Measurements from ENCODE around the gene TAGLN3.

The TAGLN3 gene

GRCh38 chr3:111993038-111993437 is 5.7 kb upstream of the TAGLN3 start:
- H3K9me3 Mint-ChIP-seq (ENCODE audit: low read depth) = no peaks in the 10 kb centered on the region
- no peak overlapping the region for H3K4me3 Mint-ChIP-seq
- H3K27me3 Mint-ChIP-seq = no peaks in the 10 kb centered on the region
- H3K4me1 Mint-ChIP-seq (ENCODE audit: low read depth) = peaks cover 16% of the 10 kb centered on the region
- H3K36me3 Mint-ChIP-seq = peaks cover 13% of the 10 kb centered on the region
- H3K27ac Mint-ChIP-seq = peak overlapping the region; percentile 13

- Mint-ChIP-seq H3K27ac (no peak overlapping the region), H3K9me3 (ENCODE audit: low read depth) (no peaks in the 10 kb centered on the region), H3K36me3 (no peaks in the 10 kb centered on the region), H3K27me3 (no peaks in the 10 kb centered on the region), H3K4me1 (ENCODE audit: low read depth) (peaks cover 57% of the 10 kb centered on the region), H3K4me3 (peak overlapping the region; percentile 82)
Measured at GRCh38 chr3:111999484-112000324, 982 bp downstream of the TAGLN3 start.

DNA sequence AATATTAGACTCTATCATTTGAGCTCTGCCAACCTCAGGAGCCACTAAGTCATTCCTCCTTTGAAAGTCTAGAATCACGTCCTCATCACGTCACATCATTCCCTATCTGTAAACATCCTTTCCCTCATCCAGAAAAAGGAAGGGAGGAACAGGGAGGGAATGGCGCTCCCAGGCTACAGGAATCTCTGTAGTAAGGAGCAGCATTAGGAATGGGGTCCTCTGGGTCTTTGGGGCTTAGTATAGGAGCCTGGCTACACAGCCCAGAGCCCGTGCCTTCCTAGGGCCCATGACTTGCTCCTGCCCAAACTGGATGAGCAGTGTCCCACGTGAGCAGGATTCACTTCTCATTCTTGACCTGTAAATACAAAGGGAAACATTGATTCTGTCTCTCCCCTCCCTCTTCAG is 1.6 kb downstream of the TAGLN3 start:
- no peaks in the 10 kb centered on the region for H3K9me3 Mint-ChIP-seq (ENCODE audit: low read depth)
- H3K4me3 Mint-ChIP-seq = no peak overlapping the region
- H3K36me3 Mint-ChIP-seq = no peaks in the 10 kb centered on the region
- no peak overlapping the region for H3K27ac Mint-ChIP-seq
- peaks cover 64% of the 10 kb centered on the region for H3K4me1 Mint-ChIP-seq (ENCODE audit: low read depth)
- no peaks in the 10 kb centered on the region for H3K27me3 Mint-ChIP-seq

DNA sequence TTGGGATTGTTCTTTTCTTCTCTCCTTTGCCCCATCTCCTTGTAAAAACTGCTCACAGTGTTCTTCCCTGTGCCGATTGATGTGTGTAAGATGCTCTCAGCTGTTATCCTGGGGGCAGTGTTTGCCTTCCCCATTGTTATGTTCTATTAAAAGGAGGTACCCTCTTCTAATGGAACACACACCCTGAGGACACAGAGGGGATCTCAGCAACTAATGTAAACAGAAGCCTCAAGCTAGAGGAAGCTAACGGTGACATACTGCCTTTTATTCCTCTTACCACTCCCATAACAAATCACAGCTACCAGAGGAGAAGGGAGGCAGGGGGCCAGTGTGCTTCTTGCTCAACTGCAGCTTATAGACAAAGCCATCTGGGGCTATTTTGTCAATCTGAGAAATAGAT is 2.2 kb downstream of the TAGLN3 start:
- no peak overlapping the region for H3K27ac Mint-ChIP-seq
- no peaks in the 10 kb centered on the region for H3K36me3 Mint-ChIP-seq
- no peaks in the 10 kb centered on the region for H3K9me3 Mint-ChIP-seq (ENCODE audit: low read depth)
- H3K27me3 Mint-ChIP-seq = no peaks in the 10 kb centered on the region
- H3K4me3 Mint-ChIP-seq = peak overlapping the region; percentile 9
- H3K4me1 Mint-ChIP-seq (ENCODE audit: low read depth) = peaks cover 65% of the 10 kb centered on the region

DNA sequence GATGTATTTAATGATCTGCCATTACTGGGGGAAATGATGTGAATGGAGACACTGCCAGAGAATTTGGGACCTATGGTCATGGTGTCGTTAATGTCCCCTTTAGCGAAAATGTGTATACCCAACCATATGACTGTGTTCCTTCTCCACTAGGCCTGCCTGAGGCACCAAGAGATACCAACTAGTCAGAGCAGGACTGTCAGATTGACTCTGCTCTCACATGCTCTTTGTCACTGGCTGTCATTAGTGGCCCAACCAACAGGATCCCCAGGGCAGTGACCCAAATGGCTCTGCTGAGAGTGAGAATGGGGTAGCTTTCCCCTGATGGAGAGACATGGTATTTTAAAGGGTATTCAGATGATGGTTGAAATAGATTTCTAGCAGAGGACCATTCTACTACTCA is 2.8 kb downstream of the TAGLN3 start:
- Mint-ChIP-seq H3K4me3 (peak overlapping the region; percentile 67), H3K27me3 (no peaks in the 10 kb centered on the region), H3K9me3 (ENCODE audit: low read depth) (no peaks in the 10 kb centered on the region), H3K36me3 (no peaks in the 10 kb centered on the region), H3K4me1 (ENCODE audit: low read depth) (peaks cover 65% of the 10 kb centered on the region), H3K27ac (peak overlapping the region; percentile 92)

DNA sequence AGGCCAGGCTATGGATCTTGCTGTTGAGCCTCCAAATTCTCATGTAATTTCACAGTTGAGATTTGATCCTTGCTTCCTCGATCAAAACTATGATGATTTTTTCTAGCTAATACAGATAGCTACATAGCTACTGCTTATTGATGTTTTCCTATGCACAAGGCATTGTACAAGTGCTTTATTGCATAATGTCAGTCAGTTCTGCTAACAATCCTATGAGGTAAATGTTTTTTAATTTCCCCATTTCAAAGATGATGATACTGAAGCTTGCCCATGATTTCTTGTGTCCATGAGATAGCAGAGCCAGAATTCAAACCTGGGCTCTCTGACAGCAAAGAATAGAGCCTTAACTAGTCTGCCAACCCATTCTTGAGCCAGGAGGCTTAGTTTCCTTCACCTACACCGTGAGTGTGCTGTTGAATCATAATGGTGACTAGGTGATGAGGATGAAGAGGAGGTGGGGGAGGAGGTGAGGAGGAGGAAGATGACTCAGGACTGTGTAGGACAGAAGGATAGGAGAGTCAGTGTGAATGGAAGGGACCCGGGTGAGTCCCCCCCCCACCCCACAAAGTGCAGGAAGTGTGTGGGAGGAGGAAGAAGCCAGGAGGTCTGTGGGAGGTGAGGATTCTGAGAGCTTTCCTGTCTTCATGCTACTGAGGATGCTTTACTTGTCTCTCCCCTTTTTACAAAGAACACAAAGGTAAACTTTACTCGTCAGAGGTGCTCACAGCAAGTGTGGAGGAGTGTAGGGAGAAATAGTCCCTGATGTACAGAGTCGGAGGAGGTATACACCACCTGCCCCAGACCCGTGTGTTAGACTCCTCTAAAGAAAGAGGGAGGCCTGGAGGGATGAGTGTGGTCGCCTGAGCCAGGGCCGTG is 3.6 kb downstream of the TAGLN3 start:
- peak overlapping the region; percentile 67 for H3K4me3 Mint-ChIP-seq
- peaks cover 65% of the 10 kb centered on the region for H3K4me1 Mint-ChIP-seq (ENCODE audit: low read depth)
- H3K9me3 Mint-ChIP-seq (ENCODE audit: low read depth) = no peaks in the 10 kb centered on the region
- peak overlapping the region; percentile 92 for H3K27ac Mint-ChIP-seq
- no peaks in the 10 kb centered on the region for H3K36me3 Mint-ChIP-seq
- no peaks in the 10 kb centered on the region for H3K27me3 Mint-ChIP-seq

DNA sequence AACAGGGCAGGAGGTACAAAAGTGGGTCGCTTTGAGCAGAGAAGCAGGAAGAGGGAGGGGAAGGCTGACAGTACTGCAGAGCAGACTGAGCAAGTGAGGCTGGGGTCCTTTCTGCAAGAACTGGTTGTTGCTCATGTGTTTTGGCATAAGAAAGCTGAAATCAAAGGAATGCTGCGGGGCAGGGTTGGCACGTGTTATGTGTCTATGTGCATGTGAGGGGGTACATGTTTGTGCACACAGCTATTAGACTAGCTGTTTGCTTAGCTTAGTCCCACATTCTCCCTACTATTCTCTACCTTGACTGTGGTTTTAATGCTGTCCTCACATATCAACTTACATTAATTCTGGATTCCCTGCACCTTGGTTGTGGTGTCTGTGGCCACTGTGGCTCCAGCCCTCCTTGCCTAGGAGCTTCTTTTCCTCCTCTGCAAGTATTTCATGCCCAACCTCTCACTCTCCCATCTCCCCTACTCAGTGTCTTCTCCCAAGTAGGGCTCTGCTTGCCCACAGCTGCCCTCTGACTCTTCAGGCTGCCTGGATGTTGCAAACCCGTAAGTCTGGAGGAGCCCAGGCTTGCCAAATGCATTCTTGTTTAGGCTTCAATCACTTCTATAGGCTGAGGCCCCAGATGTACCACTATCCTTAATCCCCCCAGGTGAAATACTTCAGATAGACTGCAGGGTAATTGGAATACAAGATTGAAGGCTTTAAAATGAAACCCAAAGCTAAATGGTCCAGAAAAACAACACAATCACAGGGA is 4.8 kb downstream of the TAGLN3 start:
- Mint-ChIP-seq H3K9me3 (ENCODE audit: low read depth) (no peaks in the 10 kb centered on the region), H3K4me1 (ENCODE audit: low read depth) (peaks cover 63% of the 10 kb centered on the region), H3K27me3 (no peaks in the 10 kb centered on the region), H3K4me3 (peak overlapping the region; percentile 67), H3K27ac (peak overlapping the region; percentile 92), H3K36me3 (no peaks in the 10 kb centered on the region)

GRCh38 chr3:112004187-112004586 is 5.5 kb downstream of the TAGLN3 start:
- H3K9me3 Mint-ChIP-seq (ENCODE audit: low read depth) = no peaks in the 10 kb centered on the region
- H3K36me3 Mint-ChIP-seq = no peaks in the 10 kb centered on the region
- peak overlapping the region; percentile 15 for H3K4me3 Mint-ChIP-seq
- H3K4me1 Mint-ChIP-seq (ENCODE audit: low read depth) = peaks cover 57% of the 10 kb centered on the region
- peak overlapping the region; percentile 92 for H3K27ac Mint-ChIP-seq
- no peaks in the 10 kb centered on the region for H3K27me3 Mint-ChIP-seq

GRCh38 chr3:112004669-112005068 is 5.9 kb downstream of the TAGLN3 start:
- Mint-ChIP-seq H3K27ac (peak overlapping the region; percentile 92), H3K27me3 (no peaks in the 10 kb centered on the region), H3K36me3 (no peaks in the 10 kb centered on the region), H3K9me3 (ENCODE audit: low read depth) (no peaks in the 10 kb centered on the region), H3K4me3 (peak overlapping the region; percentile 15), H3K4me1 (ENCODE audit: low read depth) (peaks cover 55% of the 10 kb centered on the region)

DNA sequence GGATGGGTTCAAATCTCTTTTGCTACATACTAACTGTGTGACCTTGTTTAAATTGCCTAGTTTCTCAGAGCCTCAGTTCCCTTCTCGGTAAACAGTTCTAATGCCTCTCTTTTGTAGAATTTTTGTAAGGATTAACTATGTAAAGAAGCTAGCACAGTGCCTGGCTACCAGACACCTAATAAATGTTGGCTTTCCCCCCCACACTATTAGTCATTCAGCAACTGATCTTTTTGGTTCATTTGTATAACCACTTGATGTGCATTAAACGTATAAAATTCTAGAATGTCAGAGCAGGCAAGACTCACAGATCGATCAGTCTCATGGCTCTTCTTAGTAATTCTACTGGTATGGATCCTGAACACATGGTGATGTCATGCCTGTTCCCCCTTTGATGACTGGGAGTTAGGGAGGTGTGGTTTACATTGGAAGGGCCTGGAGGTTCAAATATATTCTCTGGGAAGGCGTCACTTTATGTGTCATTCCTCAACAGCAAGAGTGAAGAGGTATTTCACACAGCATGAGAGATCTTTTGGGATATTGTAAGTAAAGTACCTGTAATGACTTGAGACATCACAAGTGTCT is 6.5 kb downstream of the TAGLN3 start:
- Mint-ChIP-seq H3K36me3 (no peaks in the 10 kb centered on the region), H3K9me3 (ENCODE audit: low read depth) (no peaks in the 10 kb centered on the region), H3K27ac (peak overlapping the region; percentile 12), H3K4me3 (no peak overlapping the region), H3K27me3 (no peaks in the 10 kb centered on the region), H3K4me1 (ENCODE audit: low read depth) (peaks cover 52% of the 10 kb centered on the region)

GRCh38 chr3:112007633-112008032 is 8.9 kb downstream of the TAGLN3 start:
- H3K27ac Mint-ChIP-seq = no peak overlapping the region
- no peaks in the 10 kb centered on the region for H3K27me3 Mint-ChIP-seq
- no peak overlapping the region for H3K4me3 Mint-ChIP-seq
- no peaks in the 10 kb centered on the region for H3K36me3 Mint-ChIP-seq
- H3K4me1 Mint-ChIP-seq (ENCODE audit: low read depth) = peaks cover 29% of the 10 kb centered on the region
- H3K9me3 Mint-ChIP-seq (ENCODE audit: low read depth) = no peaks in the 10 kb centered on the region

GRCh38 chr3:112009670-112010069 is 10.9 kb downstream of the TAGLN3 start:
- H3K36me3 Mint-ChIP-seq = no peaks in the 10 kb centered on the region

DNA sequence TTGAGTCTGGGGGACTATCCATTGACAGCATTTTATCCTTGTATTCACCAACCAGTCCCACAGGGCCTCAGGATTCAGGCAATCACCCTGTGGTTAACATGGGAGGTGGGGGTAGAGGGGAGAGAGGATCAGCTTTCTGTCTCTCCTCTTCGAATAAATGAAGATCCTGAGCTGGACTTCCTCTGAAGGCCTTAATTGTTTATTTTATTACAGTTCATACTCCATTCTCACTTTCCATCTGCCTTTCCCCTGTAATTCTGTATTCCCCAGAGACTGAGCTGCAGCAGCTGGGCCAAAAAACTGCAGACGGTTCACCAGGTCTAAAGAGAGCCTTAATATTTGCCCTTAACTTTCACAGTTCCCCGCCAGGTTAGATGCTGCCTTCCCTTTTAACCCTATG is 11.9 kb downstream of the TAGLN3 start:
- H3K36me3 Mint-ChIP-seq = no peaks in the 10 kb centered on the region
- H3K27ac Mint-ChIP-seq = no peak overlapping the region
- no peak overlapping the region for H3K4me3 Mint-ChIP-seq
- no peaks in the 10 kb centered on the region for H3K27me3 Mint-ChIP-seq
- H3K4me1 Mint-ChIP-seq (ENCODE audit: low read depth) = peaks cover 15% of the 10 kb centered on the region
- no peaks in the 10 kb centered on the region for H3K9me3 Mint-ChIP-seq (ENCODE audit: low read depth)

More at GRCh38 chr3:112009670-112010069, 10.9 kb downstream of the TAGLN3 start:
- no peak overlapping the region for H3K27ac Mint-ChIP-seq
- H3K4me1 Mint-ChIP-seq (ENCODE audit: low read depth) = peaks cover 23% of the 10 kb centered on the region
- no peaks in the 10 kb centered on the region for H3K27me3 Mint-ChIP-seq
- H3K9me3 Mint-ChIP-seq (ENCODE audit: low read depth) = no peaks in the 10 kb centered on the region
- H3K4me3 Mint-ChIP-seq = no peak overlapping the region

GRCh38 chr3:112011376-112011940 is 12.7 kb downstream of the TAGLN3 start:
- Mint-ChIP-seq H3K4me1 (ENCODE audit: low read depth) (peaks cover 15% of the 10 kb centered on the region), H3K27ac (no peak overlapping the region), H3K36me3 (no peaks in the 10 kb centered on the region), H3K9me3 (ENCODE audit: low read depth) (no peaks in the 10 kb centered on the region), H3K27me3 (no peaks in the 10 kb centered on the region), H3K4me3 (no peak overlapping the region)

All from activated naive CD8-positive, alpha-beta T cell (primary cell).